Epithelial cell of esophagus (primary cell): ENCODE data around the gene TMEM63A.

ENCODE experiments used
- DNase-seq: peaks from one replicate; pipeline ENCODE4 v3.0.0; 2010; ENCODE audit warnings: low read depth
- H3K4me3 ChIP-seq: 2 replicates; pipeline ENCODE4 v1.5.1; 2011; ENCODE audit warnings: mild to moderate bottlenecking, low read length, control low read depth
- TF ChIP-seq, protein P1 (sequence below): IDR thresholded peaks from 2 replicates; pipeline ENCODE4 v1.5.1; 2011; ENCODE audit warnings: low read depth, mild to moderate bottlenecking, low read length, control low read depth, inconsistent platforms; ENCODE audit not compliant: insufficient read depth; ENCODE audit errors: missing control alignments

TMEM63A gene

DNA sequence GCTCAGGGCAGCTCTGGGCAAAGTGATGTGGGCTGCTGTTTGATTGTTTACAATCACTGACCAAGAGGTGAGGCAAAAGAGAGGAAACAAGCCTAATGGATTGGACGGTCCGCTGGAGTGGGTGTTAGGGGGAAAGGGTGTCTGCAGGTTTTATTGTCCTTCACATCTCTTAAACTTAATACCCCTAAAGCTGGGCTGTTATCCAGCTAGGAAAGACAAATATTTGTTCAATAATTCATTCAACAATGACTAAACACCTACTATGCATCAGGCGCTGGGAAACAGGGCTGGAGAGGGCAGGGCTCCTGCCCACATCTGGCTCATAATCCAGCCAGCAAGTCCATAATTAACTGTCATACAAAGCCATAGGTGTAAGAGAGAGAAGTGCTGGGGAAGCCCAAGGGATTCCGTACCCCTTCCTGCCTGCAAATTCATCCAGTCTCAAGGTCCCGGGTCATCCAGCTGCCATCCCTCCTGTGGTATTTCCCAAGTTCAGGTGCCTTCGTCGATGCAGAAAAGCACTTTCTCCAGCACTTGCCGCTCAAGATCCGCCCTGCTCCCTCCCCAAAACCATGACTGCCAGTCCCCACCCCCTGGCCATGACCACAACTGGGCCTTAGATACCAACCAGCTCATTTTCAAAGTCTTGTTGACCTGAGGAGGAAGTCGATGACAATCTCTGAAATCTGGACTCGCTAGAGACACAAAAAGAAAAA, 10.7 kb downstream of the TMEM63A start:
- no peak overlapping the region for H3K4me3 ChIP-seq
- DNase-seq: peak; percentile 53
- TF ChIP-seq, protein P1, sequence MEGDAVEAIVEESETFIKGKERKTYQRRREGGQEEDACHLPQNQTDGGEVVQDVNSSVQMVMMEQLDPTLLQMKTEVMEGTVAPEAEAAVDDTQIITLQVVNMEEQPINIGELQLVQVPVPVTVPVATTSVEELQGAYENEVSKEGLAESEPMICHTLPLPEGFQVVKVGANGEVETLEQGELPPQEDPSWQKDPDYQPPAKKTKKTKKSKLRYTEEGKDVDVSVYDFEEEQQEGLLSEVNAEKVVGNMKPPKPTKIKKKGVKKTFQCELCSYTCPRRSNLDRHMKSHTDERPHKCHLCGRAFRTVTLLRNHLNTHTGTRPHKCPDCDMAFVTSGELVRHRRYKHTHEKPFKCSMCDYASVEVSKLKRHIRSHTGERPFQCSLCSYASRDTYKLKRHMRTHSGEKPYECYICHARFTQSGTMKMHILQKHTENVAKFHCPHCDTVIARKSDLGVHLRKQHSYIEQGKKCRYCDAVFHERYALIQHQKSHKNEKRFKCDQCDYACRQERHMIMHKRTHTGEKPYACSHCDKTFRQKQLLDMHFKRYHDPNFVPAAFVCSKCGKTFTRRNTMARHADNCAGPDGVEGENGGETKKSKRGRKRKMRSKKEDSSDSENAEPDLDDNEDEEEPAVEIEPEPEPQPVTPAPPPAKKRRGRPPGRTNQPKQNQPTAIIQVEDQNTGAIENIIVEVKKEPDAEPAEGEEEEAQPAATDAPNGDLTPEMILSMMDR: no peak

DNA sequence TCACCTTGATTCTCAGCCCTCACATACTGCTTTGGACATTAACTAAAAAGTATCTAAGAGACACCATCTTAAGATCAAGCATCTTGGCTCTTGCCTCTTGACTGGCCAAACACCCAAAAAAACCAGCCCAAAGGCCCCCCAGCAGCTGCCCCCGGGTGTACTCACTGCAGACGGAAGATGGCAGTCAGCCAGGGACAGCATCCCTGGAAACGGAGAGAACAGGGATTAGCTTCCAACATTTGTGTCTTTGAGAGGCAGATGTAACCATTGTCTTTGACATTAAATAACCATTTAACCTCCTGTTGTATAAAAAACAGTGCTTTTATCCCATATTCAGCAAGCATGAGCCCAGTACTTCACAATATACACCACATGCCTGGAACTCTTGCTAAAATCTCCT, 11.3 kb downstream of the TMEM63A start:
- TF ChIP-seq, protein P1: no peak
- no peak for DNase-seq
- H3K4me3 ChIP-seq: no peak overlapping the region

DNA sequence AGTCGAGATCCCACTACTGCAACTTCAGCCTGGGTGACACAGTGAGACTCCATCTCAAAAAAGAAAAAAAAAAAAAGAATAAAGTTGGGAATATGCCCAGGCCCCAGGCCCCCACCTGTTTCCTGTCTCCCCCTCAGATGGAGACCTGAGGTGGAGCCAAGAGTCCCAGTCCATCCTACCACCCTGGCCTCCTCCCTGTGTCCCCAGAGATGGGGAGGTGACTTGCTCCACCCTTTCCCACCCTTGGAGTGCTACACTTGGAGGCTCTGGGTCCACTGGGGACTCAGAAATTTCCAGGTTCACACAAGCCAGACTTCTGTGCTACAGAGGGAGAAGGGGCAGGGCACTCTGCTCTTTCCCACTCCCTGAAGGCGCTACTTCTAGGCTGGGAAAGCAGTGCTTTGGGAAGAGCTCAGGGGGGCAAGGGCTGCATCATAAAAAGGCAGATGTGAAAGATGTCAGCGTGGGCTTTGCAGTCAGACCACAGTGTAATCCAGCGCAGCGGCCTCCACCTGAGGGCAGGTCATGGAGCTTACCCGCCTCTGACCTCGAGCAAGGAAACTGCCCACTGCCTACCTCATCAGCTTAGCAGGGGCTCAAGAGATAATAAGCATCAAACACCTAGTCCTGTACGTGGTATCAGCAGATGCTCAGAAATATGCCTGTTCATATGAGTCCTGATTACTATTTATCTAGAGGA, 13.4 kb downstream of the TMEM63A start:
- TF ChIP-seq, protein P1: no peak
- no peak for DNase-seq

DNA sequence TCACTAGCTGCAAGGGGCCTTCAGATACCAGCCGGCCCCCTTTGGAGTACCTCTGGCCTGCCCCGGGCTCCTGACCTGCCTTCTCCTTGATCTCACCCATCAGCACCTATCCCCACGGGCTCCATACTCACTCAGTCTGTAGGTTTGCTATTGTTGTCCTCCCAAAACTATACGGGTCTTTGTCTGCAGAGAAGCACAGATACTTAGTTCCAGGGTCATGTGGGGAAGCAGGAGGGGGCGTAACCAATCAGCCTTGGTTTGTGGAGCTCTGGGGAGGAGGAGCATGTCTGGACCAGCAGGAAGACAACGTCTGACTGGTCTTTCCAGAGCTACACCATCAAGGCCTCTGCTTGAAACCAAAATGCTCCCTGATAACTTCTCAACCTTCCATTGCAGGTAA, 15.2 kb downstream of the TMEM63A start:
- no peak for DNase-seq
- no peak overlapping the region for H3K4me3 ChIP-seq
- TF ChIP-seq, protein P1: no peak

More for the DNA sequence above, 13.4 kb downstream of the TMEM63A start:
- no peak overlapping the region for H3K4me3 ChIP-seq

DNA sequence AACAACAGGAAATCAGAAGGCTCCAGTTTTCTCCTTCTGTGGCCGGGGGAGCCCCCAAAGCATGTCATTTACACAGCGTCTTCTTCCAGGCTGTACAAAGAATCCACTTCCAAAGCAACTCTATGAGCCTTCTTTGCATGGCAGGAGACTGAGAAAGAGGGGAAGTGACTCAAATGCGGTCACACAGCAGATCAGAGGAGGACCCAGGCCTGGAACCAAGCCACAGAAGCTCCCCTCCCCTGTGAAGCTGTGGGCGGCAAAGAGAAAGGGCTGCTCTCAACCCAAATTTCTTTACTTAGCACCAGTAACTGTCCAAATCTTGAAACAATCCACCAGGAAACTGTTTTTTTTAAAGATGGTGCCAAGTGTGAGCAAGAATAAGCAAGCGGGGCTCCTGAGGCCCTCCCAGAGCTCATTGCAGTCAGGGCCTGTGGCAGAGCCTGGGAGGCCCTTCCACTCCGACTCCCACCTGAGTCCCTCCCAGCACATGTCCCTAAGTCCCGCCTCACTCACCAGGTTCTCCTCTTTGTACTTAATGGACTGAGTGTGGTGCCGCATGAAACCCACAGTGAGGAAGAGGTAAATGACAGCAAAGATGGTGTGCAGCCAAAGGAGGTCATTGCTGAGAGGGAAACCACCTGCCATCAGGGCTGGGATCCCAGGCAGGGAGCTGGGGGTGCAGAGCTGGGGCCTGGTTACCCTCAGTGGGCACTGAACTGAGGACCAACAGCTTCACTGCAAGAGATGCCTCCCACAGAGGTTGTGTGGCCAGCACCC, 15.9 kb downstream of the TMEM63A start:
- TF ChIP-seq, protein P1: no peak
- peak; percentile 48 for DNase-seq
- H3K4me3 ChIP-seq: no peak overlapping the region

DNA sequence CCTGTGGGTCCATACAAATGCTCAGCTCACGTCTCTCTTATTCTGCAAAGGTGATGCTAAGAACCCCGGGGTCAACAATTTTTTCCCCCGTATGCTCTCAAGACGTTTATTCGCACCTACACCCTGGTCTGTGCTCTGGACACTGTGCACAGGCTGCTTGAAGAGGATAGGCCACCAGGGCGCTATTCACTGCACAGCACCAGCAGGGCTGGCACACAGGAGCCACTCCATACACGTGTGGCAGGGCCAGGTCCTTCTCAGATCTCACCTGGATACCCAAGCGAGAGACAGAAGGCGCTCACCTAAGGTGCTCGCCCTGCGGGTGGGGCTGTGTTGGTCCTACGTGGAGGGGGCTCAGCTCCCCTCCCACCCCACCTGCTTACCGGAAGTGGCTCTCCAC, 16.7 kb downstream of the TMEM63A start:
- DNase-seq: no peak
- TF ChIP-seq, protein P1: no peak
- H3K4me3 ChIP-seq: no peak overlapping the region
